CD1c-positive myeloid dendritic cell (primary cell): ENCODE results near the gene PHLDB1.
"Not testable (repeated sequence)": the region's sequence is repeated elsewhere in the genome, so short reads cannot be mapped to it uniquely, and the experiment has no call there.

Experiments
- DNase-seq: peaks from one replicate; pipeline ENCODE4 v3.0.0-alpha.2; 2016; ENCODE audit errors: extremely low spot score

The PHLDB1 gene

DNA sequence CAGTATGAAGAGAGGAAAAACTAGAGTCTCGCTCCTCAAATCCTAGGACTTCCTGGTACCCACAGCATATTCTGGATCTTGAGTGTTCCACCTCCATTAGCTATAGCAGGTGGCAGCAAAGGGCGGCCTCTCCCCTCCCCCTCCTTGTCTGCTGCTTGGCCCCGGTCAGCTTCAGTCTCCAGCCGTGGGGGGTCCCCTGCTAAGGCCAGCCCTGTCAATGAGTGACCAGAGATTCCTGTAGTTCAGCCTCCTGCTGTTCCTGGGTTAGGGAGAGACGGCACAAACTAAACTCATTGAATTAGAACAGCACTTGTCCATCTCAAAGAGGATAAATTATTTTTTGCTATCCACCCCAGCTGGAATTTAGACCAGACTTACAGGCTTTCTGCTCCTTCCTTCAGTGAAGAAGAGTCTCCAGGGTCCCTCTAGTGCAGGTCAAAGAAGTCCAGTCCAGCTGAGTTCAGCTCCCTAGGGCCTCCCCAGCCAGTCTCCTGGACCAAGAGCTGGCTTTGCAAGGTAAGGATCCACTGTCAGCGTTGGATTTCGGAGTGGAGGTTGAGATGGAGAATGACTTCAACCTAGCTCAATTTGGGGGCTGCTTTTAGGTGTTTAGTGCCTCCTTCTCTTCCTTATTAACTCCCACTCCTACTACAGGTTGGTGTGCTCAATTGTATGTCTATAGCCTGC is 1.1 kb upstream of the PHLDB1 start:
- no peak for DNase-seq

DNA sequence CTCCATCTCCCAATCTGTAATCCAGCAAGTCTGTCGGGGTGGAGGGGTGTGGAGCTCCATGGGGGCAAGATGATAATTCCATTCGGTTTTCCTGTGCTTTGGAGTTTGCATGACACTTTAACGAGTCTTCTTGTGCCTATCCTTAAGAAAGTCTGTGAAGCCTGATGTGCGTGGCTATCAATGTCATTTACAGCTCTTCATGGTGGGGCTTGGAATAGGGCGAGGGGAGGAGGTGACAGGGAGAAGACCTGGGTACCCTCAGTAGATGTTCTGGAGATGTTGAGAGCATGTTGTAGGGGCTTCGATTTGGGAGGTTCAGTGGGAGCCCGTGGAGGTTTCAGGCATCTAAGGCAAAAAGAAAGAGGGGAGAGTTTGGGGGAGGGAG is 579 bp upstream of the PHLDB1 start:
- no peak for DNase-seq

DNA sequence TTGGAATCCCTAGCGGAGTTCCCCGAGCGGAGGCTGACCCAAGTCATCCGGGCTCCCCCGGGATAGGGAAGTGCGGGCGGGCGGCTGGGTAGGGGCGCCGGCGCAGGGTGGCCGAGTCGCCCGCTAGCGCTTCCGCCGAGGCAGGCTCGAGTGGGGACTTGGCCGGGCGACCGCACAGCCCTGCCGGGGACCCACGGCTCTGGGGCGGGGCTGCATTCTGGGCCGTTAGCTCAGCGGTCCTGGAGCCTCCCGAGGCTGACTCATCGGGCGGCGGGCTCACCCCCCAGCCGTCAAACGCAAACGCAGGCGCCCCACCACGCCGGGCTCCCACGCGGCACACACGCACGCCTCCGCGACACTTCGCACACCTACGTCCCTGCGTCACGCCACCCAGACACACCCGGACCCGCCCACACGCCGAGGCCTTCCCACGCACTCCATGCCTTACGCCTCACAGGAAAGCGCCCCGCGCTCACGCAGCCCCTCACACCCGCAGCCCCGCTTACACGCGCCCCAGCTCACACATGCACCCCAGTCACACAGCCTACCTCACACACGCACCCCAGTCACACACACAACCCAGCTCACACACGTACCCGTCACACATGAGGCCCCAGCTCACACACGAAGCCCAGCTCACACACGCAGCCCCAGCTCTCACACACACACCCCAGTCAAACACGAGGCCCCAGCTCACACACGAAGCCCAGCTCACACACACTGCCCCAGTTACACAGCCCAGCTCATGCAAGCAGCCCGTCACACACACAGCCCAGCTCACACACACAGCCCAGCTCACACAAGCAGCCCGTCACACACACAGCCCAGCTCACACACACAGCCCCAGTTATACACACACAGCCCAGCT is 1.2 kb downstream of the PHLDB1 start:
- DNase-seq = peak; percentile 91

- DNase-seq = peak; percentile 25
These were observed 2.2 kb downstream of the PHLDB1 start for GRCh38 chr11:118609380-118610224.

DNA sequence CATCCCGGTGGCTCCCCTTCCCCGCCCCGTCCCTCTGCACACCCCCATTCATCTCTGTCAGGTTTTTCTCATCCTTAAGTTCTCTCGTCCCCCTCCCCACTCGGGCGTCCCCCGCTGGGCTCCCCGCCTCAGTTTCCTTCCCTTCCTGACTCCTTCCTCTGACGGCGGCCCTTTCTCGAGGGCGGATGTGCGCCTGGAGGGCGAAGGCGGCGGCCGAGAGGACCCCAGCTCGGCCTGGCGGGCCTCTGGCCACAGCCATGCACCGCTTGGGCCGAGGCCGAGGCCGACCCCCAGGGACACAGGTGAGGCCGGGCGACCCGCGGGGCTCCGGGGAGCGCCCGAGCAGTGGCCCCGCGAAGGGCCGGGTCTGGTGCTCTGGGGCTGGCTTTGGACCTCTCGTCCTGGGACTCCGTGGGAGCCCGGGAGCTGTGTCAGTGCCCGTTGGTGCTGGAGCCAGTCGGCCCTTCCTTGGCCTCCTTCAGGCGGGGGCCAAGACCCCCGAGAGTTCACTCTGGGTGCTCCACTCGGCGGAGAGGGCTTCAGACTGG is 2.9 kb downstream of the PHLDB1 start:
- no peak for DNase-seq

DNA sequence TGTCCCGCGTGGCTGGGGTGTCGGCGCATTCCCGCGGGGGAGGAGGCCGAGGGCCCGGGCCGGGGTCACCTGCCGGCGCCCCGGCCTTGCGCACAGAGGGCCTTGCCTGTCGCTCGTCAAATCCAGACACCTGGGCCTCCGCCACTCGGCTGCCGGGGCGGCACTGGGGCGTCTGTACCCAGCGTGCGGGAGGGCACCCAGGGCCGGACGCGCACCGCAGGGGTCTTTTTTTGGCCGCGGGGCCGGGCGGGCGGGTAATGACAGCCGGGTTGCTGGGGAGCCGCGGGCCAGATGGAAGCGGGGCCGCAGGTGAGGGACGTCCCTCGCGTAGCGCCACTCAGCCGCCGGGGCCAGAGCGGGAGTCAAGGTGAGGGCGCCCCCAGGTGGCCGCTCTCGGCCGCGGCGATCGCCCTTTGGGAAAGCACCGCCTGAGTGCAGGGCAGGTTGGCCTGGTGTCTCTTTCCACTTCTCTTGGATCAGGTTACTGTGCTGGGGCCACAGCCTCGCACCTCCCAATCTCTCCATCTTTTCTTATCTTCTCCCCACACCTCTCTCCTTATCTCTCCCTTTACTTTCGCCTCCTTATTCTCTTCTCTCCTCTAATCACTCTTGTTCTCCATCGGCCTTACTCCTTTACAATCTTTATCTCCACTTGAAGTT is 3.5 kb downstream of the PHLDB1 start:
- DNase-seq = peak; percentile 81

GRCh38 chr11:118611433-118611795 is 4.0 kb downstream of the PHLDB1 start:
- DNase-seq = not testable (repeated sequence)

GRCh38 chr11:118612378-118612777 is 5.0 kb downstream of the PHLDB1 start:
- DNase-seq = no peak

- DNase-seq = no peak
These were observed 7.1 kb downstream of the PHLDB1 start for GRCh38 chr11:118614511-118614910.

GRCh38 chr11:118615282-118615975 is 8.0 kb downstream of the PHLDB1 start:
- no peak for DNase-seq

- DNase-seq = no peak
These were observed 8.6 kb downstream of the PHLDB1 start for GRCh38 chr11:118615976-118616371.

GRCh38 chr11:118618115-118618990 is 10.9 kb downstream of the PHLDB1 start:
- no peak for DNase-seq

- no peak for DNase-seq
These were observed 11.6 kb downstream of the PHLDB1 start for GRCh38 chr11:118618991-118619375.

GRCh38 chr11:118619444-118620197 is 12.2 kb downstream of the PHLDB1 start:
- peak; percentile 91 for DNase-seq

DNA sequence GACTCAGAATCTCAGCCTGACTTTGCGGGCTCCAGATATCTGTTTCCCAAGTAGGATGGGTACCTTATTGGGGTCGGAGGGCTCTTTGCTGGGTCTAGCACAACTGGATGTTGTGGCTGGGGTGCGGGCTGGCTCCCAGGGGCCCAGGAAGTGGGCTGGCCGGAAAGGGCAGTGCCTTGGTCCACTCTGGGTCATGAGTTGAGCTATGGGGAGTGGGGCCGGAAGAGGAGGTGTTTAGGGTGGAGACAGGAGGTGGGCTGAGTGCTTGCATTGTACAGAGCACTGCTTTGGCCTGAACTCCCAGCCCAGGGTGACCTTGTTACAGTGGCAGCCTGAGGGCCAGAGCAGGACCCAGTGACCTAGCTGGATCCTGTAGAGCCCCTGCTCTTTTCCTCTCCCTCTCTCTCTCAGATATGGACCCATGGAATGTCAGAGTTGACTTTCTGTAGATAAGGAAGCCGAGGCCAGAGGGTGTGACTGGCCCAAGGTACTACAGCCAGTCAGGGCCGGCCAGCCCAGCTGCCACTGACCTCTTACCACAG is 13.2 kb downstream of the PHLDB1 start:
- no peak for DNase-seq

DNA sequence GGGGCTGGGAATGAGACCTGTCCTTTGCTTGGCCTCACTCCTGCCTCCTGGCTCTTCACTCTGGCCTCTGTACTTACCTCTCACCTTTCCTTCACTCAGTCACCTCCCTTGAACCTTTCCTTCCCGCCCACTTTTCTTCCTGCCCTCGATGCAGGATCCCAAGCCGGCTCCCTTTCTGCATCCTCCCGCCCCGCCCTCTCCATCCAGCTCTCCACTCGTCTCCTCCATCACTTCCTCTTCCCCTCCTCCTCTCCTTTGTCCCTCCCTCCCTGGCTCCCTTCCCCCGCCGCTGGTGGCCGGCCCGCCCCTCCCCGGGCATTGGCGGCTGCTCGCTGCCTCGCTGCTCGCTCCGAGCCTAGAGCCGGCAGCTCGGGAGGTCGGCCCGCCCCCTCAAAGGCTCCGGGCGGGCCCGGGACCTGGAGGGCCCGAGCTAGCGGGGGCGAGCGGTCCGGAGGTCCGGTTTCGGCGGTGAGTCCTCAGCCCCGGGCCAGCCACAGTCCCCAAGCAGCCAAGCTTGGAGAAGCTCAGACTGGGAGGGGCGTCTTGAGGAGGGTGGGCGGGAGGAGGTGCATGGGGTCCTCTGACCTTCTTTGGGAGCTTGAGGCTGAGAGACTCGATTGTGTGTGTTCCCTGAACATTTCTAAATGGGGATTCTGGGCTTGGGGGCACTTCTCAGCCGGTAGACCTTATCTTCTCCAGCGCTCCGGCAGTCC is 13.8 kb downstream of the PHLDB1 start:
- DNase-seq = peak; percentile 56

DNA sequence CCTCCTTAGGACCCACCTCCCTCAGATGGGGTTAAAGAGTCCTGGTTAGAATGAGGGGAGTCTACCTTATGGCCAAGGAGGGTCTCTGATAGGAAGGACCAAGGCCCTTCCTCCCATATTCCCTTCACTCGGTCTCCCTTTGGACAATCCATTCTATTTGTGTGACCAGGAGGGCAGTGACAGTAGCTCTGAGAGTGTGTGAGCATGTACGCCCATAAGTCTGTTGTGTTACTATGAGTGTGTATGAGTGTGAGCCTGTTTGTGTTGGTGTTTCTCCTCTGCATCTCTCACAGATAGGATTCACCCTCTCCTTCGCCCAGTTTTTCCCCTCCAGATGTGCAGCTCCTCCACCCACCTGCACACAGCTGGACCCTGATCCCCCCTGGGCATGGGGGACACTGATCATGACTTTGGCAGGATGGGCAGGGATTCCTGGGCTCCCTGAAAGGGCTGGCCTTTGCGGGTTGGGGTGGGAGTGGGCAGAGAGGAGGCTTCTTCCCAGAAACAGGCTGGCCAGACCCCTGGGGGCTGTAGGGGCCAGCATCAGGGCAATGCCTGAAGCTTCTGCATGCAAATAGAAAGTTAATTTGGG is 14.5 kb downstream of the PHLDB1 start:
- no peak for DNase-seq
